GM12801 (cell line): Measurements from ENCODE around the gene ZNF345.

Experiments used
- CTCF ChIP-seq: IDR thresholded peaks from one replicate; pipeline ENCODE4 v1.5.1; 2011; ENCODE audit warnings: control low read depth; ENCODE audit not compliant: insufficient read length; ENCODE audit errors: extremely low read depth

Gene ZNF345

GRCh38 chr19:36891768-36892357, 41.2 kb downstream of the ZNF345 start:
- no peak for TF ChIP-seq CTCF

- TF ChIP-seq CTCF = no peak
Measured at GRCh38 chr19:36894849-36895383, 44.2 kb downstream of the ZNF345 start.

- TF ChIP-seq CTCF = no peak
Measured at GRCh38 chr19:36898422-36898821, 47.7 kb downstream of the ZNF345 start.

GRCh38 chr19:36915992-36916830, 65.5 kb downstream of the ZNF345 start, which contains the start of the genes ZNF568 and ZNF829:
Gene ZNF568 (plus strand): TSS chr19:36916332. CDS start chr19:36922771, 6,439 bp downstream.
Gene ZNF829 (minus strand): TSS chr19:36916291. CDS start chr19:36915167, 1,124 bp downstream.
- TF ChIP-seq CTCF = no peak

GRCh38 chr19:36916991-36917390, 66.3 kb downstream of the ZNF345 start:
- no peak for TF ChIP-seq CTCF

- TF ChIP-seq CTCF = no peak
Measured at GRCh38 chr19:36918090-36918489, 67.4 kb downstream of the ZNF345 start.
